ENCODE measurements around the gene CXCR6.
"Not testable (repeated sequence)": the region's sequence is repeated elsewhere in the genome, so short reads cannot be mapped to it uniquely, and the experiment has no call there.

The CXCR6 gene

DNA sequence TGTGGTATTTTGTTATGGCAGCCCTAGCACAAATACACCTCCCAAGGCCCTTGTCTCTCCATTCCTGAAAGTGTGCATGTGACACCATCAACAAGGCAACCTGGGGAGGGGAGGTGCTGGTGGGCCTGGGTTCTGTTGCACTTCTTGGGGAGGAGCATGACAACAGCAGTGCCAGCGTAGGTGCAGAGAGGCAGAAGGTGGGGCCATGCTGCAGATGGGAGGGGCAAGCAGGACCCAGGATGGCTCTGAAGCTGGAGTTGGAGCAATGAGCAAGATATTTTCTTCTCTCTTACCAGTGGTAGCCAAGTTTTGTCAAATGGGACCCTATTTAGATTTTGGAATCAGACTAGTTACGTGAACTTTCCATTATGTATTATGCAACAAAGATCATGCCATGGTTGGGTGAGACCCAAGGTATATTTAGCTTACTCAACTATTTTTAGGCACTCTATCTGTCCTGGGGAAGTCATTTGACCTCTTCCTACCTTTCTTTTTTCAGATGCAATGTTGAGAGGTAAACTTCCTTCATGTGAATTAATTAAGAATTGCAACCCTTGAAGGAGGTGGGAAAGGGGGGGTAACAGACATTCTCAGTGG lies 49.0 kb downstream of the CXCR6 start:
- DNase-seq, result no peak

DNA sequence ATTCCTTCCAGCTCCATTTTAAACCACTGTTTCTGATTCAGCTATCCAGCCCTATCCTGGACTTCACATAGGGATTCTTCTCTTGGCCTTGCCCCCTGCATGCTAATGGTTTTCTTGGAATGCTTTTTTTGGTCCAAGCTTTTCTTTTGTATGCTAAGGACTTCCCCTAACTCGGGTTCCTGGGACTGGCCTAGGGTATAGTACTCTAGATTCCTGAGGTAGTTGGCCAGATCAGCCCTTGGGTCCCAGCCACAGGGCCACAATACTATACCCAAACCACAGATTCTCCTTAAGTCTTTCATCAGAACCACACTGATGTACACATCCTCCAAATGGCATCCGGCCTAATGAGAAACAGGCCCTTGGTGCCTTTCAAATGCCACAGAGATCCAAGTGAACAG lies 49.6 kb downstream of the CXCR6 start:
- DNase-seq, result no peak

DNA sequence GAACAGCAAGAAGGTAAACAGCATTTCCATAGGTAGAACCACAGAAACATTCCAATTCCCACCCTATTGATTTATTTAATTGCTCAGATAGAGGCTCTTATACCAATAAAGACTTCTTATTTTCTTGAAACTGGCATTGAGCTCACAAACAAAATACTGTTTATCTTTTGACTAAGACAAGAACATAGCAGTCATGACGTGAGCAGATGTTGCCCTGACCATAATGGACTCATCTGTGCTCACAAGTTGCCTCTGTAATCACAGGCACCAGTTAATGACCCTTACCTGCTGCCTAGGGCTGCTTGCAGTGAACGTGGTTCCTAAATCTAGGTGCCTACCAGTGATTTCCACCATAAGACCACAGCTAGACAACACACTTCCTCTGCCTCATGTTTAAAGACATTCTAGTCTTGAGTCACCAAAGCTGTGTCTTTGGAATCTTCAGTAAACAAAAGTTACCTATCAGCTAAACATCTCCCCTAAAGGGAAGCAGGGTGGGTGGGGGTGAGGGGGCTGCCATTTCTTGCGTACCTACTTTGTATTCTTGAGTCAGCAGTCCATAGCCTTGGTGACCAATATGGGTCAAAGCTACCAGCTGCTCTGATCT lies 50.3 kb downstream of the CXCR6 start:
- DNase-seq, result peak; percentile 49

DNA sequence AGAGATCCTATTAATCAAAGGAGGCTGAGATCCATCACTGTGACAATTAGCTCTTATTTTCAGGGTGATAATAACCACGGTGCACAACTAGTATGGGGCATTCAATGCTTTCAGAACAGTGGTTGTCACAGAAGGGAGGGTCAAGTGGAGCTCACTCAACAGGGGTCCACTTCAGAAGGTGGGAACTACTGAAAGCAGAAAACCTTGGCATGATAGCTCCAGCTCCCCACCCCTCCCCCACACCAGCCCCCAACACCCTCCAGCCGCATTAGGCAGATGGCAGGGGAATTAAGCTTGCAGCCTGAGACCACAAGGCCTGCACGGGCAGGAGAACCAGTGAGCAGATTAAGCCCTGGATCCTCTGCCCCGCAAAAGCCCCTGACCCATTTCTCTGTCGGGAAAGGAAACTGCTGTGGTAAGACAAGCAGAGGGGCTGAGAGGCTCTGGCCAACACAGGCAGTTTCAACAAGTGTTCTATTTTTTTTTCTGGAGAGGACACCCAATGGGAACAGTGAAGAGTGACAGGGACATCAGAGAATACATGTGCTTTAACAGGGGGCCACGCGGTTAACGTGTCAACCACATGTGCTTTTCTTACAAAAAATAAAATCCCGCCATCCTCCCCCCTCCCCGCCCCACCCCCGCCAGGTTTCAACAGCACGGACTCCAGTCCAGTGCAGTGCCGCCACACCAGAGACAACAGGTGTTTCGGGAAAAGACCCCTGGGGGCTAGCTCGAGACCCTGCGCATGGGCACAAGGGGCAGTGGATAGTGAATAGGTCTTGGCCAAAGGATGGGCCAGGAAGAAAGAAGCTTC lies 51.4 kb downstream of the CXCR6 start:
- peak; percentile 69 for DNase-seq

DNA sequence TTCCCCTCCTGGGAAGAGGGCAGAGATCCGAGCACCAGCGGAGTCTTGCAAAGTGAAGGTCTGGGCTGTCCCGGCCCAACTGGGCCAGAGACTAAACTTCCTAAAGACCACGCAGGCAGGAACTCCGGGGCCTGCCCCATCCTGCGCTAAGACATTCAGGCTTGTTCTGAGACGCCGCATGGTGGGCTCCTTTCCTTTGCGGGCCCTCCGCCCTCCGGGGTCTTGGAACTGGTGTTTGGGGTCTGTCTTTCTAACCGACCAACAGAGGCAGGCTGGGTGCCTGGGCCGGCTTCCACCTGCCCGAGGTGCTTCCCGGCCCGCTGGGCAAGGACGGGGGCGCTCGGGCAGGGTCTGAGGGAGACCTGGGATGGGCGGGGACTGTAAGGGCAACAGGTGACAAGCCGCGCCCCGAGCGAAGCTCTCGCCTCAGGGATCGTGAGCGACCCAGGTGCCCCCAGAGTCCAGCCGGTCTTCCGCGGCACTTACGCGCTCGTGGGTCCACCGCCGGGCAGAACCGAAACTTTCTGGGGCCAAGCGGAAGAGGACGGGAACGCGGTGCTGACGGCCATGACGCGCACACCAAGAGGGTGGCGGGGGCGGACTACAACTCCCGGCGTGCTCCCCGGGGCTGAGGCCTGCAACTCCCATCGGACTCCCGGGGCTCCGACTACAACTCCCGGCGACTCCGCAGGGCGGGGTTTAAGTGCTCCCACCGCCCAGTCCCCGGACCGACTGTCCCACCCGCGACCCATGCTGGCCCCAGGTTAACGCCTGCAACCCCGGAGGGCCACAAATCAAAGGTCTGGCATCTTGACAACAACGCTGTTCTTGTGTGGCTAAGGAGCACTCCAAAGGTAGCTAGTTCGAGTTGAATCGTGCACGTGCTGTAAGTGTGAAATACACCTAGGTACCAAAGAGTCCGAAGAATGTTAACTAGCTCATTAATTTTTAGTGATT lies 52.2 kb downstream of the CXCR6 start, which contains the start of gene FYCO1:
TSS of gene FYCO1 (minus strand) at position 589 of the 957 bp plus-strand sequence. CDS start 10,914 bp downstream, outside the sequence.
- peak; percentile 84 for DNase-seq

DNA sequence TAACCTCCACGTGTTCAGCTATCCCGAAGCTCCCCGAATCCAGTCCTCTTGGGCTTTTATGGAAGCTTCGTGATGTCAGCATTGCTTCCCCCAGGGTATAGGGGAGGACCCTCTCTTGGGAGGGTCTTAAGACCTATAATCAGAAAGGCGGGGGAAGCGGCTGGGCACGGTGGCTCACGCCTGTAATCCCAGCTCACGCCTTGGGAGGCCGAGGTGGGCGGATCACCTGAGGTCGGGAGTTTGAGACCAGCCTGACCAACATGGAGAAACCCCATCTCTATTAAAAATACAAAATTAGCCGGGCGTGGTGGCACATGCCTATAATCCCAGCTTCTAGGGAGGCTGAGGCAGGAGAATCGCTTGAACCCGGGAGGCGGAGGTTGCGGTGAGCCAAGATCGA lies 54.2 kb downstream of the CXCR6 start:
- not testable (repeated sequence) for DNase-seq

DNA sequence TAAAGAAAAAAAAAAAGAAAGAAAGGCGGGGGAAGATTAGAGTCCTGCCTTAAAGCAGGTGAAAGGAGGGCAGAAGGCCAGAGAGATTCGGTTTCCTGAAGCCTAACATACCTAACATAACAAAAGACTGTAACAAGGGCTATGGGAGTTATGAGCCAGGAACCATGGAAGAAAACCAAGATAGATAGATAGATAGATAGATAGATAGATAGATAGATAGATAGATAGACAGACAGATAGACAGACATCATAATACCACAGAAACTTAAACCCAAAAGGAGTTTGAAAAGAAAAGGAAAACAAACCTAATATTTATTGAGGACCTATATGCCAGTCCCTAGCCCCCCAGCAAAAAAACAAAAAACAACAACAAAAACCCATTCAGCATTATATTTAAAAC lies 54.7 kb downstream of the CXCR6 start:
- no peak for DNase-seq
